ENCODE results near the gene NTNG2. TPM values are rescaled to one million over a fixed set of nuclear protein-coding genes. Genes with fewer than 3 reads are reported as not detected.

NTNG2 gene
- total and polyA plus RNA-seq, 2 donors (not counting 1 experiment from before 2014, with no cell fraction given), result 5.0 to 6.6 TPM

GRCh38 chr9:132151118-132151517 lies 10.7 kb upstream of the NTNG2 start:
- TF ChIP-seq CTCF (IDR thresholded peaks at IDR 0.05) (no peak), EZH2 (IDR thresholded peaks at IDR 0.05; ENCODE audit: borderline replicate concordance, insufficient read depth, low read depth, low read length, poor library complexity, severe bottlenecking) (no peak)
- H3K27ac Mint-ChIP-seq, result no peak overlapping the region
- peaks cover 46% of the 10 kb centered on the region for H3K27me3 Mint-ChIP-seq

GRCh38 chr9:132152231-132152630 lies 9.6 kb upstream of the NTNG2 start:
- no peak for ATAC-seq (ENCODE audit: low read depth)
- ChIA-PET CTCF (no interaction called here), POLR2A (interaction anchor here (0.6 kb wide), 1 partner anchor 10 kb away, joined by 4 read pairs; no protein-coding TSS in a partner anchor)
- Histone ChIP-seq H3K4me2 (replicated peaks; ENCODE audit: low read depth, low read length, poor library complexity, severe bottlenecking) (no peak overlapping the region), H3K9ac (ENCODE audit: low read length) (no peak overlapping the region), H3K27ac (ENCODE audit: low read length in 2 of 2) (no peak overlapping the region), H3K4me3 (ENCODE audit: control extremely low read depth in 1 of 5, extremely low read depth in 1 of 5, insufficient read depth in 1 of 5, low read depth in 2 of 5, low read length in 4 of 5) (no peak overlapping the region), H4K20me1 (ENCODE audit: control insufficient read depth, insufficient read depth, low read length, poor library complexity, severe bottlenecking) (no peaks in the 10 kb centered on the region), H3K4me1 (ENCODE audit: control insufficient read depth in 2 of 2, insufficient read depth in 2 of 2, low read length in 2 of 2) (no peaks in the 10 kb centered on the region), H3K79me2 (ENCODE audit: control insufficient read depth, insufficient read depth, low read length) (no peaks in the 10 kb centered on the region), H3K27me3 (replicated peaks in 1 of 4; ENCODE audit: control extremely low read depth in 1 of 4, control insufficient read depth in 3 of 4, insufficient read depth in 4 of 4, low read length in 3 of 4) (peaks cover 0 to 28% (median 5%) of the 10 kb centered on the region in 4 experiments), H3K36me3 (replicated peaks in 1 of 2; ENCODE audit: control extremely low read depth in 1 of 2, control insufficient read depth in 1 of 2, extremely low read depth in 1 of 2, insufficient read depth in 2 of 2, low read length in 1 of 2) (no peaks in the 10 kb centered on the region), H3K9me3 (ENCODE audit: control extremely low read depth in 1 of 3, control insufficient read depth in 2 of 3, insufficient read depth in 1 of 3, low read length in 2 of 3) (peaks cover 0 to 3% (median 0%) of the 10 kb centered on the region in 3 donors), H2AFZ (ENCODE audit: insufficient read depth, low read depth, low read length, poor library complexity, severe bottlenecking) (no peak overlapping the region)
- intact Hi-C loops (cut with micrococcal nuclease), result no loop called here
- 85% methylated on average over 9 of the region's 10 CpGs for WGBS (ENCODE audit: insufficient coverage)
- no peak for TF ChIP-seq CTCF (IDR thresholded peaks at IDR 0.05)
- no peak for TF ChIP-seq EZH2 (IDR thresholded peaks at IDR 0.05; ENCODE audit: borderline replicate concordance, insufficient read depth, low read depth, low read length, poor library complexity, severe bottlenecking)
- Mint-ChIP-seq H3K9me3 (ENCODE audit: insufficient read depth) (no peaks in the 10 kb centered on the region), H3K27ac (no peak overlapping the region), H3K4me1 (no peaks in the 10 kb centered on the region), H3K4me3 (no peak overlapping the region), H3K27me3 (peaks cover 43% of the 10 kb centered on the region)
- no peak for DNase-seq

More at GRCh38 chr9:132151118-132151517, 10.7 kb upstream of the NTNG2 start:
- WGBS (ENCODE audit: insufficient coverage), result 96% methylated on average over 2 of the region's 4 CpGs
- Histone ChIP-seq H3K27ac (ENCODE audit: low read length in 2 of 2) (no peak overlapping the region), H3K9ac (ENCODE audit: low read length) (no peak overlapping the region), H3K9me3 (ENCODE audit: control extremely low read depth in 1 of 3, control insufficient read depth in 2 of 3, insufficient read depth in 1 of 3, low read length in 2 of 3) (peaks cover 0 to 3% (median 0%) of the 10 kb centered on the region in 3 donors), H3K36me3 (replicated peaks in 1 of 2; ENCODE audit: control extremely low read depth in 1 of 2, control insufficient read depth in 1 of 2, extremely low read depth in 1 of 2, insufficient read depth in 2 of 2, low read length in 1 of 2) (no peaks in the 10 kb centered on the region), H3K4me2 (replicated peaks; ENCODE audit: low read depth, low read length, poor library complexity, severe bottlenecking) (no peak overlapping the region), H3K4me3 (ENCODE audit: control extremely low read depth in 1 of 5, extremely low read depth in 1 of 5, insufficient read depth in 1 of 5, low read depth in 2 of 5, low read length in 4 of 5) (no peak overlapping the region), H3K27me3 (replicated peaks in 1 of 4; ENCODE audit: control extremely low read depth in 1 of 4, control insufficient read depth in 3 of 4, insufficient read depth in 4 of 4, low read length in 3 of 4) (peaks cover 0 to 27% (median 8%) of the 10 kb centered on the region in 4 experiments), H2AFZ (ENCODE audit: insufficient read depth, low read depth, low read length, poor library complexity, severe bottlenecking) (no peak overlapping the region), H4K20me1 (ENCODE audit: control insufficient read depth, insufficient read depth, low read length, poor library complexity, severe bottlenecking) (no peaks in the 10 kb centered on the region), H3K79me2 (ENCODE audit: control insufficient read depth, insufficient read depth, low read length) (no peaks in the 10 kb centered on the region), H3K4me1 (ENCODE audit: control insufficient read depth in 2 of 2, insufficient read depth in 2 of 2, low read length in 2 of 2) (no peaks in the 10 kb centered on the region)
- ChIA-PET POLR2A (no interaction called here), CTCF (no interaction called here)
- Mint-ChIP-seq H3K4me3 (no peak overlapping the region), H3K4me1 (no peaks in the 10 kb centered on the region), H3K9me3 (ENCODE audit: insufficient read depth) (no peaks in the 10 kb centered on the region)
- DNase-seq, result no peak
- intact Hi-C loops (cut with micrococcal nuclease), result no loop called here
- ATAC-seq (ENCODE audit: low read depth), result no peak
